ENCODE results near the gene INPP5B. TPM values are rescaled to one million over a fixed set of nuclear protein-coding genes. Genes with fewer than 3 reads are reported as not detected.

INPP5B gene
- total RNA-seq, 1 donor from 2014 or later: 9.4 TPM

DNA sequence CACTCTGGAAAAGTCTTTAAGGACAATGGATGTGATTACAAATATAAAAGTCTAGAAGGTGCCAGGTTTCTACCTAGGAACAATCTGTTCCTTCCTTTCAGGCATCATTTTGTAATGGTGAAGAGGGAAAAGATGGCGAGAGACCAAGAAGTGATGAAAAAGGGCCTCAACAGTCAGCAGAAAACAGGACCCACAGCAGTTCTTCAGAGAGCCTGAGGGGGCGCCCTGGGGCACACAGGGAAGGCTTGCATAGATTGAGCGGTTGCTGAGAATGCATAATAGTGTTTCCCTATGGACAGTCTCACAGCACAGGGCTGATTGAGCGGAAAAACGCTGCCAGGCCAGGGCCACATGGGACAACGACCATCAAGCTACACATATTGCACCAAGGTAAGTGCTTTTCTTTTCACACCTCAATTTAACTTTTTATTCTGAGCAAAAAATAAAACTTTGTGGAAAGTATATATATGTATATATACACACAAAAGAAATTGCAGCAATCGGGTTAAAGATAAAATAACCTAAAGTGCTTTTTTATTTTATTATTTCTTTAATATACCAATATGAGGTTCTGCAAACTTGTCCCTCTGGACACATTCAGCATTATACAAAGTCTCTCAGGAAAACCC lies 135.7 kb downstream of the INPP5B start:
- H3K27me3 ChIP-seq (ENCODE audit: control insufficient read depth in 3 of 3, insufficient read depth in 3 of 3, low read length in 3 of 3): no peaks in the 10 kb centered on the region
- no peak overlapping the region for H3K9ac ChIP-seq (ENCODE audit: low read depth in 1 of 3, low read length in 3 of 3)
- H3K36me3 ChIP-seq (ENCODE audit: control insufficient read depth in 3 of 3, insufficient read depth in 3 of 3, low read length in 3 of 3): peaks cover 17 to 25% (median 19%) of the 10 kb centered on the region in 3 donors
- no peak overlapping the region for H3K4me3 ChIP-seq (ENCODE audit: low read length in 3 of 3)
- H3K9me3 ChIP-seq (ENCODE audit: control insufficient read depth in 3 of 3, low read length in 3 of 3): no peaks in the 10 kb centered on the region
- H3K27ac ChIP-seq (ENCODE audit: low read depth, low read length): no peak overlapping the region
- H3K4me1 ChIP-seq (ENCODE audit: control insufficient read depth in 3 of 3, insufficient read depth in 3 of 3, low read length in 3 of 3): peaks cover 34 to 40% (median 39%) of the 10 kb centered on the region in 3 donors

Small RNA genes within 50 kb of the gene (small RNA-seq; reads per million reads assigned to genes)
- not detected for gene RF00017
- not detected for gene RF00092
- gene RNU6-510P: not detected
- gene RNU6-584P: not detected

Other genes starting within 250 kb of the INPP5B start
- not detected for gene EPHA10, start 181.9 kb downstream of the INPP5B start, total RNA-seq
- 2.1 TPM for gene MANEAL, start 153.2 kb downstream of the INPP5B start, total RNA-seq
- gene C1orf122, start 139.3 kb downstream of the INPP5B start, total RNA-seq: 9.4 TPM
- 7.3 TPM for gene YRDC, start 138.8 kb downstream of the INPP5B start, total RNA-seq
- 2.1 TPM for gene MTF1, start 87.5 kb downstream of the INPP5B start, total RNA-seq
- 53.2 TPM for gene SF3A3, start 43.0 kb upstream of the INPP5B start, total RNA-seq
- gene FHL3, start 58.5 kb upstream of the INPP5B start, total RNA-seq: 58.5 TPM
- gene UTP11, start 65.7 kb upstream of the INPP5B start, total RNA-seq: 61.1 TPM
- gene POU3F1, start 99.7 kb upstream of the INPP5B start, total RNA-seq: 0.52 TPM

All from skeletal muscle tissue (tissue), 5 donors.